Putamen (tissue), 1 donor: Measurements from ENCODE around the gene SETD3.

Source experiments
- DNase-seq: peaks from one replicate; pipeline ENCODE4 v3.0.0-alpha.2; 2016; ENCODE audit warnings: low spot score

SETD3 gene

DNA sequence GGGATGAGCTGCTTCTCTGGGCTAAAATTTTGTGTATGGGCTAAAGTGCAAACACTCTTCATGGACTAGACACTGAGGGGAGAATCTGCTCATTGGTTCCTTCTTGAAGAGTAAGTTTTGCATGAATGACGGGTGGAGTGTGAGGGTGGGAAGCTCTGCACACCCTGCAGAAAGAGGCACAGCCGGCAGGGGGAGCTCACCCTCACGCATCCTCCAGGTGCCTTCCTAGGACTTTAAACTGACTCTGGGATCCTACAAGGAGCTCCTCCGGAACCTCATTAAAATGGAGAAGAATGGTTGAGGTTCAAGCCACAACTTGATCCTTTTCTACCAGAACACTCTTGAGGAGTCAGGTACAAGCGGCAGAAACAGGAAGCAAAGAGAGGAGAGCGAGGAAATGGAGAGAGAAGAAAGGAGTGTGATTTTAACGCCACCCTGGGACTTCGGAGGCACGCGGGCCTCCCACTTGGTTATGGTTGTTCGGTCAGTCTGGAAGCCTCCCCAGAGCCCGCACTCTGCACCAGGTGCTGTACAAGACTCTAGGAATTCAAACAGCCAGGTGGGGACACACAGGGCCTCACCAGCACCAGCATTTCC, 87.5 kb downstream of the SETD3 start:
- DNase-seq: no peak

GRCh38 chr14:99391671-99392070, 89.0 kb downstream of the SETD3 start:
- DNase-seq: no peak

GRCh38 chr14:99389174-99389826, 91.4 kb downstream of the SETD3 start:
- no peak for DNase-seq

DNA sequence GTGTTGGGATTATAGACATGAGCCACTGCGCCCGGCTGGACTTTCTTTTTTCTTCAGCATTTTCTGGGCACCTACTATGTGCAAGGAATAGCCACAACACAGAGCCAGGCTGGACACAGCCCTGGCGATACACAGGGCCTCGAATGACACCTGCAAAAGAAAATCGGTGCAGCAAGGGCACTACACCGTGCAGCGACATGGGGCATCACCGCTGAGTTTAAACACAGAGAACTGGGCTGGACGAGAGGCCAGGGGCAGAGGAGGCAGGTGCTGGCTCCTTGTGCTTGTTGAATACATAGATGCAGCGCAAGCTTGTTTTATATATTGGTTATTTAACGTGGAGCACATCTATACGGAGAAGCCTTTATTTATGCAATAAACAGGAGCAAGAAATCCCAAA, 92.4 kb downstream of the SETD3 start:
- no peak for DNase-seq

- no peak for DNase-seq
Measured at GRCh38 chr14:99387880-99388279, 92.8 kb downstream of the SETD3 start.

GRCh38 chr14:99384450-99385417, 95.9 kb downstream of the SETD3 start:
- peak; percentile 42 for DNase-seq

DNA sequence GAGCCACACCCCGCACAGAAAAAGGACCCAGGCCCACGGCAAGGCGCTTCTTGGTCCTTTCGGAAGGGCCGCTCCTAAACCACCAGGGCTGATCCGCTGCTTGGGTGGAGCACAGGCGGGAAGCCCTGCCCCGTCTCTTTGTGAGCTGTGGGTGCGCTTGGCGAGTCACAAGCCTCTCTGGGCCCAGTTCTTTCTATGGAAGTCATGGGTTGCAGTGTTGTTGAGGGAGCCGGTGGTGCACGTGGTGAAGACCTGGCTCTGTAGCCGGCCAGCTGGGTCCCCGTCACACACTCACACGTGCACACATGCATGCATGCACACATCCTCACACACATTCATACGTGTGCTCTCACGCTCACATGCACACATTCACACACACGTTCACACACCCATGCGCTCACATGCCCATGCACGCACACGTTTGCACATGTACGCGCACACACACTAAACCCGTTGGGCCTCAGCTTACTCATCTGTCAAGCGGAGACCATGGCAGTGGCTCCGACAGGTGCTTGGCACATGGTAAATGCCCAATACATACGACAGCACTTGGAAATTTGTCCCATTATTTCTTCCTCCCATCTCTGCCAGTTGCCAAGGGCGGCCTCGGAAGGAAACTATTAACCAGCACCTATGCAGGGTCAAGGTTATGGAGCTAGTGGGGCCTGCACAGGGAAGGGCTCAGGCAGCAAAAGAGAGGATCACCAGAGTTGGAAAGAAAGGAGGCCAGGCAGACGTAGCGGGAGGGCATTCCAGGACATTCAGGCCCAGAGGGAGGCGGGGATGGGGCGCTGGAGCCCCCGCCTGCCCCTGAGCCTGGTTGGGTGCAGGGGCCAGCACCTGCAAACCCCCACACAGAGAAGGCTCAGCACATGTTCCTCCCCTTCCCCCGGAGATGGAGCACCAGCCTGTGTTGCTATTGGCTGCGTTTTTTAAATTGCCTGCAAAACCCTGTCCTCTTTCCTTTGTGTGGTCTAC, 96.9 kb downstream of the SETD3 start:
- no peak for DNase-seq

GRCh38 chr14:99382781-99383471, 97.7 kb downstream of the SETD3 start:
- DNase-seq: no peak

DNA sequence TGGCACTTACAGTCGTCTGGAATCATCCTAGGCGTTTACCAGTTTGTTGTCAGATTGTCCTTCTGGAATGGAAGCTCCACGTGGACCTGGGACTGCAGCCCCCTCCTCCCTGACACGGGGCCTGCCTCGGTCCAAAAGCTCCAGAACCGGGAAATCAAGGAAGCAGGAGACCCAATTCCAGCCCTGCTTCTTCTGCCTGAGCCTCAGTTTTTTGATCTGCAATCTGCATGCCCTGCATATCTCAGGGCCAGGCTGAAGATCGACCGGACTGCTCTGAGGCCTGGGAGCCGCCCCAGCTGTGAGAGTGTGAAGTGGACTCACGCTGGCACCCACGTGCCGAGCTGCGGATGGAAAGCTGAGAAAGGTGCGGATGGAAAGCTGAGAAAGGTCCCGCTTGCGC, 98.6 kb downstream of the SETD3 start:
- DNase-seq: no peak

DNA sequence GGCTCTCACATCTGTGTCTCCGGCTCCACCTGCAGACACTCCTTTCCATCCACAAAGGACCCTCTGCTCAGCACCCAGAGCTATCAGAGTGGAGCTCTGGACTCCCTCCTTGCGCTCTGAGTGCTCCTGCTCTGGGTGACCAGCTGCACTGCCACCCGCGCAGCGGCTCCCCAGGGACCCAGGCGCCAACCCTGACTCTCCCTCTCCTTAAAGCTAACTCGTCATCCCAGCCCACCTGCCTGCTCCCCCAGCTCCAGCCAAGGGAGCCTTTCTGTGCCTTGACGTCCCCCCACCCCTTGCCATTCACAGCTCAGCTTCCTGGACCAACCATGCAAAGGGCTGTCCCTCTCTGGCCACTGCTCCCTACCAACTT, 99.0 kb downstream of the SETD3 start:
- DNase-seq: no peak

- DNase-seq: no peak
Measured at GRCh38 chr14:99380991-99381687, 99.5 kb downstream of the SETD3 start.

GRCh38 chr14:99380402-99380801, 100.3 kb downstream of the SETD3 start:
- no peak for DNase-seq

GRCh38 chr14:99378782-99379214, 101.9 kb downstream of the SETD3 start:
- no peak for DNase-seq

- DNase-seq: no peak
Measured at GRCh38 chr14:99377951-99378350, 102.7 kb downstream of the SETD3 start.

DNA sequence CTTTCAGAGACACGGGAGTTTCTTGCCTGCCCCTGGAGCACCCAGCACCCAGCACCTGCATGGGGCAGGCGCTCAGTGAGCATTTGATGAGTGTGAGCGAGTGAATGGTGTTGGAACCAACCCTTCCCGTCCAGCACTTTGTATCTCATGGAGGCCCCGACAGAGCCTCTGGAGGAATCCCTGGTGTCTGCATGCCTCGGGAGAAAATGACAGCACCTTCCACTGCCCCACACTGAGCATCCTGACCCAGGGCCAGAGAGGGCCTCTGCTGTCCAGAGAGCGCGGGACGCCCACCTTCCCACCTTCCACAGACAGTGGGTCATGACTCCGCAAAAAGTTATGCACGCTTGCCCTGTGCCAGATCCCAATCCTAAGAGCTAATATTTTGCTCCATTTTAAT, 105.7 kb downstream of the SETD3 start:
- DNase-seq: no peak

DNA sequence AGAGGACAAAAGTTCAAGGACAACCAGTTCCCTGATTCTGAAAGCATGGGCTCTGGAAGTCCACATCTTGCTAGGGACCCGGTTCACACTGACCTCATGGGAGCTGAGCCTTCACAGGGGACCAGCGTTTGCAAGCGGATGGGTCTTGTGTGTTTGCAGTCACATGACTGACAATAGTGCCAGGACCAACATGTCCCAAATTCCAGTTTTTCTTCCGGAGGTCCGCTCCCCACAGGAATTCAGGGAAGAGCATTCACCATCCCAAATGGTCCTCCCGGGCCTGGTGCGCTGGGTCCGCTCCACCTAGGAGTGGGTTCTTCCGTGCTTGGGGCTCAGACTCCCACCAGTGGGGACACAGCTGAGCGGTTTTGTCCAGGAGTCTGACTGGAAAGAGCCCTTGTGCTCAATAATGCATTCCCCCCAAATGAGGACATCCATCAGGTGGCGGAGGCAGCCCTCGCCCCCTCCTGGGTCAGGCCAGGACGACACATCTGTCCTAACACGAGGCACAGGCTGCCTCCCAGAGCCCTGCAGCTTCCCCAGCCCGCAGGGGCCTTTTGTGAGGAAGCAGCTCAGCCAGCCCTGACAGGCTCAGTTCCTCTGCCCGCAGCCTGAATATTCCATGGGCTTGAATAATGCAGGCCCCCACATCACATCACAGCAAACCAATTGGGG, 116.9 kb downstream of the SETD3 start:
- no peak for DNase-seq

GRCh38 chr14:99363051-99363450, 117.6 kb downstream of the SETD3 start:
- no peak for DNase-seq

DNA sequence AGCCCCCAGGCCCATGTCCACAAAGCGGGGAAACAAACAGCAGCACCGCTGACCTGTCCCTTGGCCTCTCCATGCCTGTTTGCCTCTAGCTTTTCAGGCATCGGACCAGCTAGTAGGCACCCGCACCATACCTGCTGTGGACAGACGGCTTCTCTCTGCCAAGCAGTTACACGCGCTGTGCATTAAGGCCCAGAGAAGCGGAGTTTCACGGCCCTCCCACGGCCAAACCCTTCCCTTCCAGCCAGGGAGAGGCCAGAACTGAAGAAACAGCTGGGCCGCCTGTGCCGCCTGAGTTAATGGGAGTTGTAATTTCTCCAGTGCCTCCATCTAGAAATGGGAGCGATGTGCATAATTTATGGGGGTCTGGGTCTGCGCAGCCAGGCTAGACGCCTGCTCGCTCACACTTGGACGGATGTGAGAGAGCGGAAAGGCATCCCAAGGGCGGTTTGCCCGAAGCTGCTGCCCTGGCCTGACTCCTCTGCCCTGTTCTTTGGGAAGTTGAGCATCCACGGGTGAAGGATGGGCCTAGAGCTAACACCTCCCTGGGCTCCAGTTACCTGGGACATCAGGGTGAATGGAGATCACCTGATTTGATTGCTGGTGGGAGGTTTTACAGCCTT, 119.0 kb downstream of the SETD3 start:
- DNase-seq: no peak
